Measurements from ENCODE around the gene MGME1. TPM values are rescaled to one million over a fixed set of nuclear protein-coding genes. Genes with fewer than 3 reads are reported as not detected.

MGME1 gene
- total RNA-seq, 1 donor from 2014 or later, result 25.0 TPM

GRCh38 chr20:17946572-17947473 lies 22.0 kb upstream of the MGME1 start:
- no peak for TF ChIP-seq CTCF (IDR thresholded peaks at IDR 0.05; ENCODE audit: unreplicated experiment)
- H3K36me3 Mint-ChIP-seq, result peaks cover 58% of the 10 kb centered on the region
- no peak overlapping the region for H3K27ac Mint-ChIP-seq
- no peaks in the 10 kb centered on the region for H3K4me1 Mint-ChIP-seq
- no peaks in the 10 kb centered on the region for H3K27me3 Mint-ChIP-seq (ENCODE audit: low read depth)
- H3K4me3 Mint-ChIP-seq, result no peak overlapping the region
- no peak for DNase-seq (ENCODE audit: low spot score in 2 of 2, unreplicated experiment in 2 of 2)
- no peaks in the 10 kb centered on the region for H3K9me3 Mint-ChIP-seq

- Mint-ChIP-seq H3K36me3 (peaks cover 59% of the 10 kb centered on the region), H3K27me3 (ENCODE audit: low read depth) (no peaks in the 10 kb centered on the region), H3K27ac (no peak overlapping the region), H3K9me3 (no peaks in the 10 kb centered on the region), H3K4me1 (no peaks in the 10 kb centered on the region), H3K4me3 (no peak overlapping the region)
- no peak for TF ChIP-seq CTCF (IDR thresholded peaks at IDR 0.05; ENCODE audit: unreplicated experiment)
- DNase-seq (ENCODE audit: low spot score in 2 of 2, unreplicated experiment in 2 of 2), result no peak
Measured at GRCh38 chr20:17947474-17947815, 21.4 kb upstream of the MGME1 start.

- DNase-seq (ENCODE audit: low spot score in 2 of 2, unreplicated experiment in 2 of 2), result no peak
- H3K27me3 Mint-ChIP-seq (ENCODE audit: low read depth), result no peaks in the 10 kb centered on the region
- H3K4me1 Mint-ChIP-seq, result no peaks in the 10 kb centered on the region
- no peak overlapping the region for H3K4me3 Mint-ChIP-seq
- H3K27ac Mint-ChIP-seq, result no peak overlapping the region
- TF ChIP-seq CTCF (IDR thresholded peaks at IDR 0.05; ENCODE audit: unreplicated experiment), result no peak
- H3K36me3 Mint-ChIP-seq, result peaks cover 59% of the 10 kb centered on the region
- no peaks in the 10 kb centered on the region for H3K9me3 Mint-ChIP-seq
Measured at GRCh38 chr20:17948442-17948841, 20.4 kb upstream of the MGME1 start.

- peaks cover 70% of the 10 kb centered on the region for H3K36me3 Mint-ChIP-seq
- no peak for TF ChIP-seq CTCF (IDR thresholded peaks at IDR 0.05; ENCODE audit: unreplicated experiment)
- no peak overlapping the region for H3K27ac Mint-ChIP-seq
- H3K4me3 Mint-ChIP-seq, result no peak overlapping the region
- DNase-seq (ENCODE audit: low spot score in 2 of 2, unreplicated experiment in 2 of 2), result no peak
- H3K4me1 Mint-ChIP-seq, result peaks cover under 1% of the 10 kb centered on the region
- no peaks in the 10 kb centered on the region for H3K27me3 Mint-ChIP-seq (ENCODE audit: low read depth)
- no peaks in the 10 kb centered on the region for H3K9me3 Mint-ChIP-seq
Measured at GRCh38 chr20:17949899-17950298, 18.9 kb upstream of the MGME1 start.

- Mint-ChIP-seq H3K4me3 (no peak overlapping the region), H3K36me3 (peaks cover 72% of the 10 kb centered on the region), H3K27ac (no peak overlapping the region), H3K4me1 (peaks cover 7% of the 10 kb centered on the region), H3K9me3 (no peaks in the 10 kb centered on the region), H3K27me3 (ENCODE audit: low read depth) (no peaks in the 10 kb centered on the region)
- no peak for TF ChIP-seq CTCF (IDR thresholded peaks at IDR 0.05; ENCODE audit: unreplicated experiment)
- DNase-seq (ENCODE audit: low spot score in 2 of 2, unreplicated experiment in 2 of 2), result no peak
Measured at GRCh38 chr20:17950670-17951069, 18.1 kb upstream of the MGME1 start.

Measured in mesothelial cell of epicardium (in vitro differentiated cells).